Measurements from ENCODE around the gene NUP54.

NUP54 gene

DNA sequence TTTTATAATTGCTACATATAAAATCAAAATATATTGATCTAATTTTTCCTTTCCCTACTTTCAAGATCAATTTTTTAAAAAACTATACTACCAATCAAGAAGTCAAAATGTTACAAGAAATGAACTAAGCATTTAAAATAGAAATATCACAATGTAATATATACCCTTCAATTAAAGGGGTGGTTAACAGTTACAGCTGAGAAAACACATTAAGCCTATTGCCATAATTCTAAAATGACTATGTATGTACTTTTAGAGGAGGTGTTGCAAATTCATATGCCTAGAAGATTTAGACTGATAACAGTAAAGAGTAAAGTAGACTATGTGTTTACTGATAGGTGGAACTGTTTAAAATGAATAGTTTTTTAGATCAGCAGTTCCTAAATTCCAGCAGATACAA, 3.7 kb downstream of the NUP54 start:
- no peak for DNase-seq (ENCODE audit: low read depth, low spot score)

DNA sequence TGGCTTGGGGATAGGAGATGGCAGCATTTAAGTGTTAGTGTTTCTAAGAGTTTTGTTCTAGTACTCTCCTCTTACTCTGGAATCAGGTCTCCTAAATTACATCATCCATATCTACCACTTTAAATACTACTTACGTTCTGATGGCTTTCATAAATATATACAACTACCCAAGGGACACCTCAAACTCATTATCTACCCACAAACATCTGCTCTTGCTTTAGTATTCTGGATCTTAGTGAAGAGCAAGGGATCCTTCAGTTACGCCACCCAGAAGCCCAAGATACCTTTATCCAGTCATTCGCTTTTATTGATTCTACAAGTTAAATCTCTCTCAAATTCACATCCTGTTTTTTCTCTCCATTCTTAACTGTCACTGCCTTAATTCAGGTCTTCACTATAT, 7.0 kb downstream of the NUP54 start:
- DNase-seq (ENCODE audit: low read depth, low spot score) = no peak

DNA sequence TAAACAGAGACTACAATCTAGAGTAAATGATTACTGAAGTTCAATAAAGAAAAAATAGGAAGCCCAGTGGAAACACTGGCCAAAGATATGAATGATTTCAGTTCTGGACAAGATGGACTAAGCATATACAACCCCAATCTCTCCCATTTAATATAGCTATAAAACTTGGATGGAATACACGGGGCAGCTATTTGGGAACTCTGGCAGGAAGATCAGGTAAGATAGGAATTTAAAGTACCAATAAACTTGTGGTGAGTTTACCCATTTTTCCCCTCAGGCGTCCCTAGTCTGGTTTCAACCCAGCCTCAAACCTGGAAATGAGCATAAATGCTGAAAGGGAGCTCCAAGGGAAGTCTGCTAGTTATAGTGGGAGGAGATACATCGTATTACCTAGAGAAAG, 20.4 kb downstream of the NUP54 start:
- DNase-seq (ENCODE audit: low read depth, low spot score) = no peak

DNA sequence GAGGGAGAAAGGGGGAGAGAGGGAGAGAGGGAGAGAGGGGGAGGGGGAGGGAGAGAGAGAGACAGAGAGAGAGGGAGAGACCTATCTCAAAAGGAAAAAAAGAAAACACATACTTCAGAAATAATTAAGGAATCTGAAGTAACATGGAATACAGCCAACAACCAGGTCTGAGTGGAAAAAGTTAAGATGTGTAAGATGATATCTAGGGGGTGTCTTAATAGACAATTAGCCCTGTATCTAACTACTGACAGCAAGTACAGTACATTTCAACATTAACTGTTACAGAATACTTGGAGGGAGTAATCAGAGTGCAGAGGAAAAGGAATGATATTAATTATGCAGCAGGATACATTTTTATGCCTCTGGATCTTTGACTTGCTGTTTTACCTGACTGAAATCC, 22.4 kb downstream of the NUP54 start:
- no peak for DNase-seq (ENCODE audit: low read depth, low spot score)

DNA sequence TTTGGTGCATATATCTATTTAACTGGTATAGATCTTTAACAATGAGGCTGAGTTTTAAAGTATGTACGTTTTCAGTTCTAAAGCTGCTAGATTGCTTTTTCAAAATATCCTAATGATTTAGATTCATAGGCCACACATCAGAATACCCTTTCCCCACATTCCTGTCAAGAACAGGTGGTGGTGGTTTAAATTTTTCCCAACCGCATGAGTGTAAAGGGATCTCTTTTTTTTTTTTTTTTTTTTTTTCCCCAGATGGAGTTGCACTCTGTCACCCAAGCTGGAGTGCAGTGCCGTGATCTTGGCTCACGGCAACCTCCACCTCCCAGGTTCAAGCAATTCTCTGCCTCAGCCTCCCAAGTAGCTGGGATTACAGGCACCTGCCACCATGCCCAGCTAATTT, 28.0 kb downstream of the NUP54 start:
- DNase-seq (ENCODE audit: low read depth, low spot score) = no peak

DNA sequence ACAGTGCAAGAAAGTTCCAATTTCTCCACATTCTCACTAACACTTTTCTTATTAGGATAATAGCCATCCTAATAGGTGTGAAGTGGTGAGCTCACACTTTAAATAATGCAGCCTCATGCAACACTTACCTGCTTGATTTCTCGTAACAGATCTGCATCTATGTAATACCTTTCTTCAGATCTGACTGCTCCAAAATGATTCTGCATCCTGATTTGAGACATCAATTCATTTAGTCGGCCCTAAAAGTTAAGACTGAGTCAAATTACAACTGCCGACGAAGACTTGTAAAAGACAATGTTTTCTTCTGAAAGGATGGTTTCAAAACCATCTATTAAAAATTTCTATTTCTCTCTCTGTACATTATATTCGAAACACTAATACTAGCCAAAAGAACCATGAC, 30.7 kb downstream of the NUP54 start:
- DNase-seq (ENCODE audit: low read depth, low spot score) = no peak

DNA sequence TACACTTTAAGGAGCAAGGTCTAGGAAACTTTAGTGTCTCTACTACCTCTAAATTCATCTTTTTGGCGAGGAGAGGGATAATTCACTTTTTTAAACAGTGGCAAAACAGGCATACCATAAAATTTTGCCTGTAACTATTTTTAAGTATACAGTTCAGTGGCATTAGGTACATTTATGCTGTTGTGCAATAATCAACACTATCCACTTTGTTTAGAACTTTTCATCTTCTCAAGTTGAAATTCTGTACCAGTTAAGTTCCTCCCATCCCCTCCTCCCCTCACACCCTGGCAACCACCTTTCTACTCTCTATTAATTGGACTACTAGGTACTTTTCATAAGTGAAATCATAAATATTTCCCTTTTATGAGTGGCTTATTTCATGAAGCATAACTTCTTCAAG, 31.4 kb downstream of the NUP54 start:
- no peak for DNase-seq (ENCODE audit: low read depth, low spot score)

DNA sequence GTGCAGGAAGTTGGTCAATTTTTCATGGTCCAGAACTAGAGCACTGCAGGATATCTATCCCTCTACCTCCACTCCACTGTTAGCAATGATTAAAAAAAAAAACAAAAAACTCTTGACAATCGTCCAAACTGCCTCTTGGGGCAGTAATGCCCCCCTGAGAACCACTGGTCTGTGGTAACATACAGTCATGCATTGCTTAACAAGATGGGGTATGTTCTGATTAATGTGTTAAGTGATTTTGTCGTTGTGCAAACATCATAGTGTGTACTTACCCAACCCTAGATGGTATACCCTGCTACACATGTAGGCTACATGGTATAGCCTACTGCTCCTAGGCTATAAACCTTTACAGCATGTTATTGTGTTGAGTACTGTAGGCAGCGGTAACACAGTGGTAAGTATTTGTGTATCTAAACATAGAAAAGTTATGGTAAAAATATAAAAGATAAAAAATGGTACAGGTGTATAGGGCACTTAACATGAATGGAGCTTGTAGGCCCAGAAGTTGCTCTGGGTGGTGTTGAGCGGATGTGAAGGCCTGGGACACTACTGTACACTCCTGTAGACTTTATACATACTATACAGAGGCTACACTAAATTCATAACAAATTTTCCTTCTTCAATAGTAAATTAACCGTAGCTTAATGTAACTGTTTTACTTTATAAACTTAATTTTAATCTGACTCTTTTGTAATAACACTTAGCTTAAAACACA, 39.6 kb downstream of the NUP54 start:
- DNase-seq (ENCODE audit: low read depth, low spot score) = no peak

DNA sequence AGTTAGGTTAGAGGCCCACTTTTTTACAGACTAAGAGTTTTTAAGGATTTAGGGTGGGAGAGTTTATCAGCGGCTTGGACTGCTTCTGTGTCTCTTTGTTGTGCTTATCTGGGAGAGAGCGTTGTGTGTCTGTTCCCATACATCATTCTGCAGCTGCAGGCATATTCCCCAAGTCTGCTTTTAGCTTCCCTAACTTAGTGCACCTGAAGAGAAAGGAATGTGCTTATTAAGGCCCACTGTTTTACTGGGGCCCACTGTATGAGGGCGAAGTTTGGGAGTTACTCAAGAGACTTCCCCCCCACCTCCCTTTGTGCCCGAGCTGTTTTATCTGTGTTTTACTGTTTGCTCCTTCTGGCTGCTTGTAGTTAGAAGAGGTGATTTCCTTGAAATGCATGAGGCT, 41.8 kb downstream of the NUP54 start:
- DNase-seq (ENCODE audit: low read depth, low spot score) = no peak

DNA sequence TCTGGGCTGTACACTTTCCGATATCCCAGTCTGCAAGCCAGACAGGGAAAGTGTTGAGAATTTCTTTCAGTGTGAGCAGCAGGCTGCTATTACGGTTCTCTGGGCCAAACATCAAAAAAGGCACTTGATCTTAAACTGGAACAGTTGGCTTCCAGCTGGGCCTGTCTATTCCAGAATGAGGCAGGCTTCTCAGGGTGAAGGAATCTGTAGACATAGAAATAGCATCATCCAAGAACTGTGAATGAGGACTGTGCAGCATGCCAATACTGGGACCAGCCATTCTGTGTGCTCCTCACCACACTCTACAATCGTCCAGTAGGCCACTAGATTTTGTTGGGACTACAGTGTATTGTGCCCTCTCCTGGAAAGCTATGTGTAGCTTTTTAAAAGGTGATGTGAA, 42.5 kb downstream of the NUP54 start:
- DNase-seq (ENCODE audit: low read depth, low spot score) = no peak

DNA sequence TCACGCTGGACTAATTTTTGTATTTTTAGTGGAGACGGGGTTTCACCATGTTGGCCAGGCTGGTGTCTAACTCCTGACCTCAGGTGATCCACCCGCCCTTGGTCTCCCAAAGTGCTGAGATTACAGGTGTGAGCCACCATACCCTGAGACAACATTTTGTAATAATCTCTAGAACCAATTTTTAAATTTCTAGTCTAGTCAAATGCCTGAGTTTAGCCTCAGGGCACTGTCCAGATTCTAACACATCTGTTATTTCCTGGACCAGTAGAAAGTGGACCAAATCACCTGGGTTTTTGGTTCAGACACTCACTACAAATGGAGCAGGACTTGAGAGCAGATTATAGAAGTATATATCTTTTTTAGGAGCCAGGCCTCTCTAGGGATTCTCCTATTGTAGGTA, 52.1 kb downstream of the NUP54 start:
- no peak for DNase-seq (ENCODE audit: low read depth, low spot score)

DNA sequence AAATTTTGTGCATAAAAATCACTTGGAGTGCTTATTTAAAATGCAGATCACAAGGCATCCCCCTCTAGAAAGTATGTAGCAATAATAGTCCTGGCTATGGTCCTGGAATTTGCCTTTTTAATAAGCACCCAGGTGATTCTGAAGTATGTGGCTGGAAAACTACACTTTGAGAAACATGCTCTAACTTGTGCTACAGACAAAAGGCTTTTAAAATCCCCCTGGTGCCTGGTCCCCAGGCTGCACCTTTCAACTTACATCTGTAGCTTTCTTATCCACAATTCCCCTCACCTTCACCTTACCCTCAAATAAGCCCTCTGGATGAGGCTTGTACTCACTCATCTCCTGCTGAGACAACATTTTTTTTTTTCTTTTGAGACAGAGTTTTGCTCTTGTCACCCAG, 52.6 kb downstream of the NUP54 start:
- no peak for DNase-seq (ENCODE audit: low read depth, low spot score)

DNA sequence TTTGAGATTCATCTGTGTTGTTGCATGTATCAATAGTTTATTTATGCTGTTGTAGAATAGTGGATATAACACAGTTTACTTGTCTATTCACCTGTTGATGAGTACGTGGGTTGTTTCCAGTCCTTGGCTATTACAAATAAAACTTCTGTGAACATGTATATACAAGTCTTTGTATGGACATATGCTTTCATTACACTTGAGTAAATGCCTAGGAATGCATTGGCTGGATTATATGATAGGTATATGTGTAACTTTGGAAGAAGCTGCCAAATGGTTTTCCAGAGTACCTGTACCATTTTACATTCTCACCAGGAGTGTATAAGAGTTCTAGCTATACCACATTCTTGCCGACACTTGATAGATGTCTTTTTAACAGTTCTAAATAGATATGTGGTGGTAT, 57.1 kb downstream of the NUP54 start:
- DNase-seq (ENCODE audit: low read depth, low spot score) = no peak

DNA sequence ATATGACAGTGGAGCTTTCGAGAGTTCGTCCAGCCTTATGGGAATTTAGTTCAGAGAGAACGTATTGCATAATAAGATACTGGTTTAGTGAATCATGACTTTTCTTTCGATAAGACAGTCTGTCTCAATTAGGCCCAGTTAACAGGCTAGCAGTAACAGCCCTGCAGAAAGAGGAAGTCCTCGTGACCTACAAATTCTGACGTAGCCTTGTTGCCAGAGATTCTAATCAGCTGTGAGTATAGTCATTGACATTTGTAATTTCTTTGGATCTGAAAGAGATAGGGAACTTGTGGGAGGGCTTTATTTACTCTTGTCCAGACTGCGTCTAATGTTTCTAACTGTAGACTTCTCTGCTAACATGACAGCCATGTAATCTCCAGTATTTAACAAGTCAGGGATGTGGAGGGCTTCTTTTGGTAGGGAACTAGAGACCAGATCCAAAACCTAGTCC, 57.9 kb downstream of the NUP54 start:
- no peak for DNase-seq (ENCODE audit: low read depth, low spot score)

DNA sequence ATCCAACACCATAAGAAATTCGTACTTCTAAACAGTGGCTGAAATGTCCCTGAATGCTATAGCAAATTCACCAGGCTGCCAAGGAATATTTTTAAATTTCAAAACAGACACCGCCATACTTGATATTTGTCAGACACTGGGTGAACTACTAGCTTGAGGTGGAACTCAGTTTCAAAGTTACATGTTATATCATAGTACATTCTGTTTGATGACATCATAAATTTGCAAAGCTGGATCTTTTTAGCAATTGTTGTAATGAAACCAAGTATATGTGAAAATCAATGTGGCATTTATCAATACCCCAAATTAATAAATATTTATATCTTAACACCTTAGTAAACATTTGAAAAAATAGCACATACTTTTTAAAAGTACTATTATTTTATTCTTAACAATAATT, 59.5 kb downstream of the NUP54 start:
- no peak for DNase-seq (ENCODE audit: low read depth, low spot score)

DNA sequence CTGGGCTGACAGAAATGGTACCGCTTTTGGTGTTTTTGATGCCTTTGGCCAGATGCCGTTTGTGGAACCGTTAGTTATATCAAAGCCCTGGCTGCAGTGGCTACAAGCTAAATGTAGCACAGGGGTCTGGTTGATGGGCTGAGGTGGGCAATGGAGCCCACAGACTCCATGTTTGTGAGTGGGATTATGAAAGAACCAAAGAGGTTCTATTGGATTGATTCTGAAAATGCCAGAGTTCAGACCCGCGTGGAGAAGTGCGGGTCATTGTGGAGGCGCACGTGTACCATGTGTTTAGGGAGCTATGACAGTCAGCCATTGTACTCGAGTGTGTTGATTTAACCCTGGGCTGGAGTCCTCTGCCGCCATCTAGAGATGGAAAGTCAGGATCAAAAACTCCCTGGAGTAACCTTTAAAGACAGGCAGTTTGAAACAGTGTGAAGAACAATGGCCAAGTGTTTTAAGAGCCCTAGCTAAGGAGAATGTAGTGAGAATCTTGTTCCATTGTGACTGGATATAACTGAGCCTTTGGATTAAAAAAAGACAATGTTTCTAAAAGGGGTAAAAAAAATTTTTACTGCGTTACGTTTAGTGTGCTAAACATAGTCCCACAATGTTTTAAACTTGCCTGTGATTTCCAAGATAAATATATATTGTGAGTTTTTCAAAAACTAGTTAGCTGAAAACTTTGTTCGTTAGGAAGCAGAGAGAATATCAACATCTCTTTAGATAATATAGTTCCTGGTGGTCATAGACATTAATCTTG, 61.0 kb downstream of the NUP54 start:
- no peak for DNase-seq (ENCODE audit: low read depth, low spot score)

DNA sequence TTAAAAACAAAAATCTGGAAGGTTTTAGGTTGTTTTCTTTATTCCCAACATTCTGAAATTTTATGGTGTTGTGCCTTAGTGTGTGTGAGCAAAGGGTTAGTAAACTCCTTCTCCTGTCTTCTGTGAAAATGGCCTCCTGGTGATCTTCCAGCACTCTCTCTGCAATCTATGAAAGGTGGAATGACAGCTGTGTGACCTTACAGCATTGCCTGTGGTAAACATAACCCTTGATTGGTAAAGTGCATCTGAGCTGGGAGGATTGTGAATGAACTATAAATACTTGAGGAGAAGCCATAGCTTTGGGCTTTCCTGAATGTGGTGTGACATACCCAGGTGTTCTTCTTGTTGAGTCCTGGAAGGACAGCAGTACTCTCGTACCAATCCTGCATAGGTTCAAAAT, 63.7 kb downstream of the NUP54 start:
- no peak for DNase-seq (ENCODE audit: low read depth, low spot score)

DNA sequence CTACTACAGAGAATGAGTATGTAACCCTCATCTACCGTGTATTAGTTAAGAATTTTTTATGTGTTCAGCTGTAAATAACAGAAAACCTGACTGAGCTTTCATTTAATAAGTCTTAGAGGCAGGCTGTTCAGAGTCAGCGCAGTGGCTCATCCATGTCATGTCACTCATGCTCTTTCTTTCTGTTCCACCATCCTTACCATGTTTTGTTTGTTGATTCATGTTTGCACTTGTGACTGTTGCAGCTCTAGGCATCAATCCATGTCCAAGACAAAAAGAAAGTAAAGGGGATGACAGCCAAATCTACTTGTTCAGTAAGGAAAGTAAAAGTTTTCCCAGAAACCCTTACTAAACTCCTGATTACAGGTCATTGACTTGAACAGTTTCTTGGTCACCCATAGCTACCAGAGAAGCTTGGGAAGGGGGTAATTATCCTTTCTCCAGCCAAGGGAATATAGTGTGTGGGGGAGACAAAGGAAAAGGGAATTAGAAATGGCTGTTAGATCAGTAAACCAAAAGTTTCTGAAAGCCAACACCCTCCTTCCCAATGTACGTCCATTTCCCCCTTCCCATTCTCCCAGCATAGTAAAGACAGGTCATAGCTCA, 64.7 kb downstream of the NUP54 start:
- no peak for DNase-seq (ENCODE audit: low read depth, low spot score)

DNA sequence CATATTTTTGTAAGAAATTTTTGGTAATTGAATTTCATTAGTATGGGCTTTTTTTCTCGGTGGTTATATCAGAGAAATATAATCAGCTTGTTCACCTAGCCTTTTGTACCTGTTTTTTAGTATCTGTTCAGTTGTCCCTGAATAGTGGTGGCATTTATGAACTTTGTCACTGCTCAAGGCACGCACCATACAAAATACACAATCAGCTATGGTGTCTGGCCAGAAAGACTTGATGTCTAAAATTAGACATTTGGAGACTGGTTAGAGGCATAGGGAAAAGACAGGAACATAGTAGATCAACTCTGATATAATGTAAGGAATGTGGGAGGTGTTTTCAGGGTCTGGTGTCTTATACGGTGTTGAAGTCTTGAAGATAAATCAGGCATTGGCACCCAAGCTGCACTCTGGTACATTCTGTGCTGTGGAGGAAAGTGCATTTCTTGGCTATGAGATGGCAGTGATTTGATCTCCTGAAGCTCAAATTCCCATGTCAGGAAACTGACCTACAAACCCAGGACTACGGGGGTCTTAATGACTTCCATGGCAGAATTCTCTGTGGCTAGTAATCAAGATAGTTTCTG, 70.1 kb downstream of the NUP54 start:
- no peak for DNase-seq (ENCODE audit: low read depth, low spot score)

DNA sequence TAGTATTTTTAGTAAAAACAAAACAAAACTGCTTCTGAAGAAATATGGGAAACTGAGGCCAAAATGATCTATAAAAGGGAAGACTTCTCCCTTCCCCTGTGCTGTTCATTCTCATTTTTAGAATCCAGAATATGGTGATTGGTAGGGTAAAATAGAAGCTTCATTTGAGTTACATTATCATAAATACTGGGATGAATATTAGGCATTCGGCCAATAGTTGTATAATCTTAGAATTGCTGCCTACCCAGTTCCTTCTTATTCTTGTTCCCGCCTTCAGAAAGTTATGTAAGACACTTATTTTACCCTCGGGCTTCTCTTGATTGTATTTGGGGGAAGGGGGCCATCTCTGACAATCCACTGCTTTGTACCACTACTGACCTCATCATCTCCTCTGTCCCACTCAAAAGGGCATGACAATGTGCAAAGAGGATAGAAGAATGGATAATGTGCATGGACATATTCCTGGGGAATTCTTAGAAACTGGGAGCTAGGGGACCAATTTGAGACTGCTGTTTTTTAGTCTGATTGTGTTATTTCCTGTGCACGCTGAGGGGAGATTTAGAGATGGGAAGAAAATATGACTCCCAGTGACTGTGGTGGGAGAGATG, 73.1 kb downstream of the NUP54 start:
- DNase-seq (ENCODE audit: low read depth, low spot score) = no peak

DNA sequence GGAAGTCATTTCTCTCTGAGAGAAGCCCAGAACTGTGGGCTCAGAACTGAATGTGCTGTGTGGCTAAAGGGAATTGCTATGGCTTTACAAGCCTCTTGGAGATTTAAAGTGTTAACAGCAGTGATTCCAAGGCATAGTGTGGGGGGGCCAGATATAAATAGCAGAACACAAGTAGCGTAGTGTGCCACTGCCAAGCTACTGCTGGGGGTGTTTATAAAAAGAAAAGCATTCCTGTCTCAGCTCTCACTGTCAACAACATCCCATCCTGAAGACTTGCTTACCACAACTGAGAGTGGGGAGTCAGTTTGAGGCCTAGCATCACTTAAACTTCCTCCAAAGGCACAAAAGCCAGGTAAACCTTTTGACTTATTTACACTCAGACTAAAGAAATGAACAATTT, 73.7 kb downstream of the NUP54 start, which contains the start of gene ART3:
Gene ART3, plus strand, starts transcription at position 242 of the 400 bp plus-strand sequence. CDS start 1,181 bp downstream, outside the sequence.
- no peak for DNase-seq (ENCODE audit: low read depth, low spot score)

DNA sequence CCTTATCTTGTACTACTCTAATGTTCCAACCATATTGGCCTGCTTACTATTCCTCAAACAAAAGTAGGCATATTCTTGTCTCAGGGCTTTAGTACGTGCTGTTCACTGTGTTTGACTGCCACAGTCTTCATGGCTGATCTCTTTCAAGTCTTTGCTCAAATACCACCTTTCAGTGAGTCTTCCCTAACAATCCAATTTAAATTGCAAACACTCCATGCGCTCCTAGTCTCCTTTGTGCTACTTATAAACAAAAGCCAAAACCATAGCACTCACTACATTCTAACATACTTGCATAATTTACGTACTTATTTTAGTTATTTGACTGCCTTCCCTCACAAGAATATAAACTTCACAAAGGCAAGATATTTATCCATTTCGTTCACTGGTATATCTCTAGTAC, 75.4 kb downstream of the NUP54 start:
- DNase-seq (ENCODE audit: low read depth, low spot score) = no peak

All from activated naive CD8-positive, alpha-beta T cell treated with anti-CD3 and anti-CD28 coated beads, Interleukin-2, amount 50 U/mL, for 16 hours (primary cell).